GM19468 (cell line): ENCODE measurements around the gene PRDX1.

Experiments used
- ATAC-seq: cut with Tn5 transposase; IDR thresholded peaks from one replicate; pipeline ENCODE4 v1.9.1; 2021; ENCODE audit warnings: mild to moderate bottlenecking, moderate library complexity, moderate number of reproducible peaks; ENCODE audit not compliant: unreplicated experiment; ENCODE audit errors: extremely low read depth

The PRDX1 gene

DNA sequence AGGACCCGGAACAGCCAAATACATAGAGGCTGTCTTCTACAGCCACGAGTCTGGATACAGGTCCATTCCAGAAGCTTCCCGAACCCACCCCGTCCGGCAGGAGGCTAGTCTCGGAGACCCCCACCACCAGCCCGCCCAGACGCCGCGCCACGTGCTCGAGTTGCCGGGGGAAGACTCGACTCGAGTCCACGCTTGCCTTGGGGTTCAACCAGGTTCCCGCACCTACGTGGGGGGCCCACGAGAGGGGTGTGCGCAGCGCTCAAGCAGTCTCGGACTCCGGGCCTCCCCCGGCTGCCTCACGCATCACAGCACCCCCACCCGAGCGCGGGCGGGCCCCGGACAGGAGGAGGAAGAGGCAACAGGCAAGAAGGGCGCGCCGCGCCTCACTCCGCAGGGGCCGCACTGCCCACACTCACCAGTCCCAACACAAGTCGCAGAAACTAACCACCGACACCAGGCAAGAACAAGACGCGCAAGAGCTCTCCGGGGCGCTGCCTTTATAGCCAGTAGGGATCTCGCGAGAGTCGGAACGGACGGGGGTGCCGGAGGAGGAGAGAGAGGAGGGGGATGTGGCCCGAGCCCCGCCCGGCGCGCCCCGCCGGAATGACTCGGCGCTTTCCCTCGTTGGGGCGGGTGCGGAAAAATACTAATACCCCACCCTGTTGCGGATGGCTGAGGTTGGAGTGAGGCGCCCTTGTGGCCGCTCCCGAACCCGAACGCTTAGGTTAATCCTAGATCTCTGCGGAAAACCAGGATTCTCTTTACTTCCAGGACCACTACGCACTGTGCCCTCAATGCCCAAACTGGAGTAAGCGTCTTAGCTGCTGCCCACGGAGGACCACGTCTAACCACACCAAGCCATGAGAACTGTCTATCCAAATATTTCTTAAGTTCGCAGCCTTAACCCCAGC, at the start of gene PRDX1:
PRDX1 (minus strand) TSS at position 472 of the 911 bp plus-strand sequence. CDS start 2,841 bp downstream, outside the sequence.
- ATAC-seq: peak; percentile 33

- no peak for ATAC-seq
Measured at GRCh38 chr1:45570631-45571030, 48.9 kb upstream of the PRDX1 start.

GRCh38 chr1:45569962-45570581, 48.4 kb upstream of the PRDX1 start:
- ATAC-seq: no peak

DNA sequence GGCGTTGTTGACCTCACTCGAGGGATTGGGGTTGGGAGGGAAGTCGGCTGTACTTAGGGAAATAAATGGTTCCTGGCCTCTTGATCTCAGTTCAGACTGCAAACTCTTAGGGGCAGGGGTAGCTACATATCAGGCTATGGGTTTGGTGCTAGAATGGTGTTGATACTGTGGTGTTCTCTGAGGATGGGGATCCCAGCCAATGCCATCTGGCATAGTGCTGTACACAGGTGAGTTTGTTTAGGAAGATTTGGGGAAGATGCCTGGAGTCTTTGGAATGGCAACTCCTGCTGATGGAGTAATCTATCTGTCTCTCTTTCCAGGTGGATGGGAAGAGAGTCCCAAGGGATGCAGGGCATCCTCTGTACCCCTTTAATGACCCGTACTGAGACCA, 47.9 kb upstream of the PRDX1 start:
- no peak for ATAC-seq

GRCh38 chr1:45568421-45568820, 46.7 kb upstream of the PRDX1 start:
- ATAC-seq: no peak

- no peak for ATAC-seq
Measured at GRCh38 chr1:45567911-45568310, 46.2 kb upstream of the PRDX1 start.

DNA sequence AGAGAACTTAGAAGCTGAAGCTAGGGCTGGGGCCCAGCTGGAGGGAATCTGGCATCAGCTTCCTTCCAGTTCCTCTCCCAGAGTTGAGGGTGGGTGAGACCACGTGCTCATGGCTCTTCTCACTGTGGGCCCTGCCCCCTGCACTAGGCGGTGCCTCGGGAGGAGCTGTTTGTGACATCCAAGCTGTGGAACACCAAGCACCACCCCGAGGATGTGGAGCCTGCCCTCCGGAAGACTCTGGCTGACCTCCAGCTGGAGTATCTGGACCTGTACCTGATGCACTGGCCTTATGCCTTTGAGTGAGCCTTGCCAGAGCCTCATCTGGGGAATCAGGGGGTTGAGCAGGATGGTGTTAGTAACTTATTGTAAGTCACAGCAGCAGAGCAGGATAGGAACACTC, 45.0 kb upstream of the PRDX1 start:
- no peak for ATAC-seq

GRCh38 chr1:45563843-45564242, 42.2 kb upstream of the PRDX1 start:
- no peak for ATAC-seq

GRCh38 chr1:45557422-45557944, 35.8 kb upstream of the PRDX1 start:
- no peak for ATAC-seq

DNA sequence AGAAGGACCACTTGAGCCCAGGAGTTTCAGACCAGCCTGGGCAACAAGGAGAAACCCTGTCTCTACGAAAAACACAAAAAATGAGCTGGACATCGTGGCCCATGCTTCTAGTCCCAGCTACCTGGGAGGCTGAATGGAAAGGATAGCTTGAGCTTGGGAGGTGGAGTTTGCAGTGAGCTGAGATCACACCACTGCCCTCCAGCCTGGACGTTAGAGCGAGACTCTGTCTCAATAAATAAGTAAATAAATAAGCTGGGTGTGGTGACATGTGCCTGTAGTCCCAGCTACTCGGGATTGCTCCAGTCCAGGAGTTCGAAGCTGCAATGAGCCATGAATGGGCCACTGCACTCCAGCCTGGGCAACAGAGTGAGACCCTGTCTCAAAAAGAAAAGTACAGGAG, 32.5 kb upstream of the PRDX1 start:
- ATAC-seq: no peak

- ATAC-seq: no peak
Measured at GRCh38 chr1:45552331-45552730, 30.6 kb upstream of the PRDX1 start.

- no peak for ATAC-seq
Measured at GRCh38 chr1:45551684-45552083, 30.0 kb upstream of the PRDX1 start.

DNA sequence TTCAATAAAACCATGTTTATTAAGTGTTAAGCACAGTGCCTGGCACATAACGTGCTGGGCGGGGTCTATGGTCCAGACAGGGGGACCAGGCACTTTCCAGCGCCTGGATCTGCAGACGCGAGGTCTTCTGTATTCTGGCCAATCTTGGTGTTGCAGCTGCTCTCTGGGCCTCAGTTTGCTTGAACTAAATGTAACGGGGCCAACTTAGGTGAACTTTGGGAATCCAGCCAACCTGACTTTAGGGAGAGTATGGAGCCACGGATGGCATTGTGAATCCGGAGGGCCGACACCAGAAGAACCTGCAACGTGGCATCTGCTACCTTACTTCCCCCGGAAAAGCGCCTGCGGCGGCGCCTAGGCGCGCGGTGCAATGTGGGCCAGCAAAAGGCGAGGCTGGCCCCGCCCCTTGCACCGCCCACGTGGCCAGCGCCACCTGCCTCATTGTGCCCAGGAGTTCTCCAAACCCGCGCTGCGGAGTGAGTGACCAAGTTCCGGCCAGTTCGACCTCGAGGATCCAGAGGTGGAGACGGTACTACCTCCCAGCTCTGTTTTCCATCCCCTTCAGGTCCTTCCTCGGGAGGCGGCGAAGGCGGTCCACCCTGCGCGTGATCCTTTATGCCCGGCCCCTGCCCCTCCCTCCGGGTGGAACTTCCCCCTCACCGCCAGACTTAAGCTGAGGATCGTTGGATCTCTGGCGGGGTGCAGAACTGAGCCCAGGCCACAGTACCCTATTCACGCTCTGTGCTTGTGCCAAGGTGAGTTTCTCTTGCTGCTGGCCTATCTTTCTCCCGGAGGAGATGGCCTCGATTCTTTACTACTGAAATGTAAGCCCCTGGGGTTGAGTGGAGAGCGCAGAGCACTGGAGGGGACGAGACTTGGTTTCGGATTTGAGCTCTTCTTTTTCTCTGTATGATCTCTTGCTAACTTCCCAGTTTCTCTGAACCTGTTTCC, 29.0 kb upstream of the PRDX1 start, which contains the start of gene AKR1A1:
AKR1A1 (plus strand) TSS at position 426 of the 951 bp plus-strand sequence. CDS start 10,969 bp downstream, outside the sequence.
- ATAC-seq: peak; percentile 82

DNA sequence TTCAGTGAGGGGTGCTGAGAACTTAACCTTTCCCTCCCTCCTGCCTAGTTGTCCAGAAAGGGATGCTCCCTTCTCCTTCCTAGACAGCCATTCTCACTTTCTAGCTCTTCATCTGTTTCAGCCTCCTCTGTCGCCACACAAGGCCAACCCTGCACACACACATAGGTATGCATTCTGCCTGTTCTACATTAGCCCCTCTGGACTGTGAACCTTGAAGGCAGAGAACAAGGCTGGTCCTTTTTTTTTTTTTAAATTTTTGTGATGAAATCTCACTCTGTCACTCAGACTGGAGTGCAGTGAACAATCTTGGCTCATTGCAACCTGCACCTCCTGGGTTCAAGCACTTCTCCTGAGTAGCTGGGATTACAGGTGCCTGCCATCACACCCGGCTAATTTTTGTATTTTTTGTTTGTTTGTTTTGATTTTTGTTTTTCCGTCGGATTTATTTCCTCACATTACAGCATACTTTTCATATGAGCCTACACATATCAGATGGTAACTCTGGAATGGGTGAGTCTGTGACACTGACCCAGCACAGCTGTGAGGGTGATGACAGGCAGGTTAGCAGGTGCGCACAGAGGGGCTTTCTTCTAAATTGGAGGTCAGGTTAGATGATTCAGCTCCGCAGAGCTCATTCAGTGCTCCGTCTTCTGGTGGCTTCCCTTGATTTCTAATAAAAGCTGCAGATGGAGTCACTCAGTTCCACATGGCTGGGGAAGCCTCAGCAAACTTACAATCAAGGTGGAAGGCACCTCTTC, 24.0 kb upstream of the PRDX1 start:
- no peak for ATAC-seq

DNA sequence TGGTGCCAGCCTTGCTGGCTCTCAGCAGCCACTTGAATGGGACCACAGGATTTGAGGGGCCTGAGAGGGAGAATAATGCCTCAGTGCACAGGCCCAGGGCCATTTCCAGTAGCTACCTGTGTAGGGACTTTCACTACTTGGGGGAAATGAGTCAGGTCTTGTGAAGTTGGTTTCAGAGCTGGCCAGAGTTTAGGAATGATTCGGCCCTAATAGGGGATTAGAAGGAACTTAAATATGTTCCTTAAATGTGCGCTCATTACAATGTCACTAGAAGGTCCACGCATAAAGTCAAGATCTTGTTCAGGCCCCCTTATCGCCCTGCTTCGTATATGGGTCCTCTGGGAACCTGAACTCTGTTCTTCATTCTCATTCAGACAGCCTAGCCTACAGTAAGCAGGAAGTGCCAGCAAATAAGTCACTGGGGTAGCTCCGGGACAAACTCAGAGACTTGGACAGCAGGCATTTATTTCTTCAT, 23.4 kb upstream of the PRDX1 start:
- ATAC-seq: peak; percentile 49

DNA sequence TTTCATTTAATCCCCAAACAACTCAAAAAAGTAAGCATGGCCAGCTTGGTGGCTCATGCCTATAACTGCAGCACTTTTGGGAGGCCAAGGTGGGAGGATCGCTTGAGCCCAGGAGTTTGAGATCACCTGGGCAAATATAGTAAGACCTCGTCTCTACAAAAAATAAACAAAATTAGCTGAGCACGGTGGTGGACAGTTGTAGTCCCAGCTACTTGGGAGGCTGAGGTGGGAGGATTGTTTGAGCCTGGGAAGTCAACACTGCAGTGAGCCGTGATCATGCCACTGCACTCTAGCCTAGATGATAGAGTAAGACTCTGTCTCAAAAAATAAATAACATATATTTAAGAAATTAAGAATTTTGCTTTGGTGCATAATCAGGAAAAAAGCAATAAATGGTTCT, 22.8 kb upstream of the PRDX1 start:
- ATAC-seq: no peak

GRCh38 chr1:45543581-45544417, 22.1 kb upstream of the PRDX1 start:
- no peak for ATAC-seq

- ATAC-seq: no peak
Measured at GRCh38 chr1:45542591-45542990, 20.9 kb upstream of the PRDX1 start.
